Keratinocyte (primary cell): ENCODE results near the gene NEK9. TPM values are rescaled to one million over a fixed set of nuclear protein-coding genes. Genes with fewer than 3 reads are reported as not detected.
A peak's percentile ranks its signal among the peaks of the same experiment; 100 is the strongest.

Source experiments
- DNase-seq: peaks from one replicate; pipeline ENCODE4 v3.0.0-alpha.2; 2011; ENCODE audit warnings: low read depth, missing footprints, low spot score
- FAIRE-seq: peaks from 2 replicates; lab custom pipeline; 2011; peaks lifted over from hg19 to GRCh38; lab: Jason Lieb, UNC
- H2AFZ ChIP-seq: 2 replicates; pipeline ENCODE4 v1.6.0; 2012; ENCODE audit warnings: low read length, control low read depth, inconsistent platforms; ENCODE audit not compliant: control insufficient read depth
- H3K27ac ChIP-seq: 2 replicates; pipeline ENCODE4 v1.5.1; 2011; ENCODE audit warnings: low read length; ENCODE audit not compliant: control insufficient read depth, insufficient read depth
- H3K27me3 ChIP-seq: 3 replicates; pipeline ENCODE4 v1.6.0; 2011; ENCODE audit warnings: low read length; ENCODE audit not compliant: control insufficient read depth, insufficient read depth; ENCODE audit errors: extremely low read depth
- H3K36me3 ChIP-seq, 2 experiments: 2 replicates in 1 of 2; 3 replicates in 1 of 2; pipeline ENCODE4 v1.5.1; 2011; ENCODE audit warnings: low read length in 2 of 2, mild to moderate bottlenecking in 1 of 2; ENCODE audit not compliant: control insufficient read depth in 2 of 2, insufficient read depth in 2 of 2; ENCODE audit errors: extremely low read depth in 1 of 2
- H3K4me1 ChIP-seq: 3 replicates; pipeline ENCODE4 v1.5.1; 2011; ENCODE audit warnings: low read length; ENCODE audit not compliant: control insufficient read depth, insufficient read depth; ENCODE audit errors: extremely low read depth
- H3K4me2 ChIP-seq: 3 replicates; pipeline ENCODE4 v1.6.0; 2011; ENCODE audit warnings: low read depth, low read length; ENCODE audit not compliant: control insufficient read depth, insufficient read depth; ENCODE audit errors: extremely low read depth
- H3K4me3 ChIP-seq, 3 experiments: fragments of 200-600 bp in 1 of 3; sonication (generic) in 1 of 3; 2 replicates in 2 of 3; 3 replicates in 1 of 3; pipeline ENCODE4 v1.5.1; 2011 to 2016; ENCODE audit warnings: low read length in 3 of 3, mild to moderate bottlenecking in 3 of 3, control low read depth in 2 of 3, inconsistent platforms in 1 of 3, low read depth in 1 of 3, mixed read lengths in 1 of 3, mixed run types in 1 of 3, moderate library complexity in 1 of 3; ENCODE audit not compliant: control insufficient read depth in 2 of 3, insufficient read depth in 2 of 3; ENCODE audit errors: extremely low read depth in 1 of 3
- H3K79me2 ChIP-seq: 2 replicates; pipeline ENCODE4 v1.6.0; 2012; ENCODE audit warnings: low read length; ENCODE audit not compliant: control insufficient read depth, insufficient read depth
- H3K9ac ChIP-seq: 3 replicates; pipeline ENCODE4 v1.6.0; 2011; ENCODE audit warnings: low read length; ENCODE audit not compliant: control insufficient read depth, insufficient read depth; ENCODE audit errors: extremely low read depth
- H3K9me1 ChIP-seq: 3 replicates; pipeline ENCODE4 v1.6.0; 2011; ENCODE audit warnings: low read length; ENCODE audit not compliant: control insufficient read depth, insufficient read depth; ENCODE audit errors: extremely low read depth
- H3K9me3 ChIP-seq: 2 replicates; pipeline ENCODE4 v1.5.1; 2012; ENCODE audit warnings: low read depth, low read length; ENCODE audit not compliant: control insufficient read depth
- H4K20me1 ChIP-seq: 3 replicates; pipeline ENCODE4 v1.6.0; 2011; ENCODE audit warnings: low read length; ENCODE audit not compliant: control insufficient read depth, insufficient read depth; ENCODE audit errors: extremely low read depth
- EZH2 ChIP-seq: IDR thresholded peaks from one replicate; pipeline ENCODE4 v1.6.1; 2012; ENCODE audit warnings: inconsistent platforms, mild to moderate bottlenecking, low read length, moderate library complexity
- dilution Hi-C: fragments of 300-500 bp; cut with MboI; formaldehyde crosslinking; loops from one replicate; pipeline ENCODE4 v1.7.0; 2020; ENCODE audit warnings: low sequenced_read_pairs; ENCODE audit not compliant: extremely low pct_ligation_motif_present
- polyA plus RNA-seq, 5 experiments: library from polyadenylated mRNA; depleted of rRNA in 3 of 5; stranded (reverse) in 3 of 5; stranded (forward) in 1 of 5; unstranded in 1 of 5; fragments of >200 nt; gene quantifications; 1 replicate in 1 of 5; 2 replicates in 3 of 5; 3 replicates in 1 of 5; pipeline versions ENCODE4 v1.2.1 to v1.2.3, GENCODE V29; 2011 to 2012; ENCODE audit warnings: missing spikeins in 2 of 5, low read depth in 1 of 5, low replicate concordance in 1 of 5
- TF ChIP-seq, protein P1 (sequence below), 3 experiments: IDR thresholded peaks in 1 of 3; conservative IDR thresholded peaks in 1 of 3; optimal IDR thresholded peaks in 1 of 3; 2 replicates in 2 of 3; 3 replicates in 1 of 3; pipeline versions ENCODE3 to v1.5.1; 2011; ENCODE audit warnings: low read length in 3 of 3, mild to moderate bottlenecking in 3 of 3, moderate library complexity in 2 of 3, control low read depth in 1 of 3, inconsistent platforms in 1 of 3; ENCODE audit not compliant: insufficient read depth in 2 of 3; ENCODE audit errors: extremely low read depth in 1 of 3

Gene NEK9
- polyA plus RNA-seq, 1 donor (not counting 4 experiments of a cell fraction or from before 2014, with no cell fraction given) = 43.7 TPM

DNA sequence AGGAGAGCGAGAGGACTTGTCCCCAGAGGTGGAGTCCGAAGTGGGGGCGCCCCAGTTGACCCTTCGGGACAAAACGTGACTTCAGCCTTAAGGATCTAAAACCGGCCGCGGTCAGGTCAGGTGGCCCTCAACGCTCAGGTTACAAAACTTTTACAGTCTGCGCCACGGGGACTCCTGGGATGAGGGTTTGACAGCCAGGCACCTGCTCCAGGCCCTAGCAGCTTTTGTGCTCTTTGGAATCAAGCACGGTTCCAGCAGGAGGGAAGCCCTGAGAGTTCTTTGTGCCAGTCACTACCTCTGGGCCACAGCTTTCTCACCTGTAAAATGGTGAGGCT is 57.1 kb downstream of the NEK9 start:
- Histone ChIP-seq H3K27ac (peak overlapping the region; percentile 56), H3K36me3 (no peaks in the 10 kb centered on the region), H3K4me3 (peak overlapping the region; percentile 38 to 80 (median 59)), H2AFZ (peak overlapping the region; percentile 71), H3K9me3 (no peaks in the 10 kb centered on the region), H3K79me2 (no peaks in the 10 kb centered on the region), H3K4me1 (peaks cover 22% of the 10 kb centered on the region), H3K9ac (peak overlapping the region; percentile 81), H4K20me1 (no peaks in the 10 kb centered on the region), H3K4me2 (peak overlapping the region; percentile 99), H3K9me1 (no peaks in the 10 kb centered on the region), H3K27me3 (no peaks in the 10 kb centered on the region)
- TF ChIP-seq, protein P1, sequence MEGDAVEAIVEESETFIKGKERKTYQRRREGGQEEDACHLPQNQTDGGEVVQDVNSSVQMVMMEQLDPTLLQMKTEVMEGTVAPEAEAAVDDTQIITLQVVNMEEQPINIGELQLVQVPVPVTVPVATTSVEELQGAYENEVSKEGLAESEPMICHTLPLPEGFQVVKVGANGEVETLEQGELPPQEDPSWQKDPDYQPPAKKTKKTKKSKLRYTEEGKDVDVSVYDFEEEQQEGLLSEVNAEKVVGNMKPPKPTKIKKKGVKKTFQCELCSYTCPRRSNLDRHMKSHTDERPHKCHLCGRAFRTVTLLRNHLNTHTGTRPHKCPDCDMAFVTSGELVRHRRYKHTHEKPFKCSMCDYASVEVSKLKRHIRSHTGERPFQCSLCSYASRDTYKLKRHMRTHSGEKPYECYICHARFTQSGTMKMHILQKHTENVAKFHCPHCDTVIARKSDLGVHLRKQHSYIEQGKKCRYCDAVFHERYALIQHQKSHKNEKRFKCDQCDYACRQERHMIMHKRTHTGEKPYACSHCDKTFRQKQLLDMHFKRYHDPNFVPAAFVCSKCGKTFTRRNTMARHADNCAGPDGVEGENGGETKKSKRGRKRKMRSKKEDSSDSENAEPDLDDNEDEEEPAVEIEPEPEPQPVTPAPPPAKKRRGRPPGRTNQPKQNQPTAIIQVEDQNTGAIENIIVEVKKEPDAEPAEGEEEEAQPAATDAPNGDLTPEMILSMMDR (optimal IDR thresholded peaks at IDR 0.05 in 1 of 3, IDR thresholded peaks at IDR 0.05 in 1 of 3, conservative IDR thresholded peaks at IDR 0.05 in 1 of 3; ENCODE audit: extremely low read depth in 1 of 3, insufficient read depth in 2 of 3, low read length in 3 of 3) = no peak
- no peak for TF ChIP-seq EZH2
- dilution Hi-C loops = no loop called here
- DNase-seq = no peak
- no peak for FAIRE-seq

DNA sequence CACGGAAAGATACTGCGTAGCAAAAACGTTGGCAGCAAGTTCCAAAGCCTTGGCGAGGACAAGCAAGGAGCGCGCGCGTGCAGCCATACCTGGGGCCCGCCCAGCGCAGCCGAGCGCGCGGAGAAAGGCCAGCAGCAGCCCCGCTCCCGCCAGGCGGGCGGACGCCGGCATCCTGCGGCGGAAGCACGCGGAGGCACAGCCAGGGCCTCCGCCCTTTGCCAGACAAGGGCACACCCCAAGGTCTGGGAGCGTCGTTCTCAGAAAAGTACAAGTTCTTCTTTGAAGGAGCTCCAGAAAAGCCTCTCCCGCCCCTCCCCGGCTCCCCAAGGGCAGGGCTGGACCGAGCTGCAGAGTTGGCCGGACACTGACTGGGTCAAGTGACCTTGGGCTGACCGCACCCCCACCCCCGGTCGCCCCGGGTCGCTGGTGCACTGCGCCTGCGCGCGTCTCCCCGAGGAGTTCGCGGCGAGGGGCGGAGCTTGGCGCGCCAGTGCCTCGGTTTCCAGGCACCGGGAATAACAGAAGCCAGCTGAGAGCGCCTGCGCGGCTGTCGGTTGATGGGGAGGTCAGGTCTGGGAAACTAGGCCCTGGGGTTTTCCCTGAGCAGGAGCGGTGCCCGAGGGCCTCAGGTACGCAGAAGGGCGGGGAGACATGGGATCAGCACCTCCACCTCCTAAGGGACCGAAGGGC is 57.6 kb downstream of the NEK9 start, which contains the start of gene ZC2HC1C:
Gene ZC2HC1C, plus strand, starts transcription at position 521 of the 690 bp plus-strand sequence. CDS start 933 bp downstream, outside the sequence.
- Histone ChIP-seq H3K79me2 (no peaks in the 10 kb centered on the region), H3K9me1 (no peaks in the 10 kb centered on the region), H3K4me2 (peak within 1 kb of the TSS; percentile 99), H3K9me3 (no peaks in the 10 kb centered on the region), H3K4me3 (peak within 1 kb of the TSS; percentile 38 to 80 (median 59)), H3K36me3 (no peaks in the 10 kb centered on the region), H4K20me1 (no peaks in the 10 kb centered on the region), H2AFZ (peak within 1 kb of the TSS; percentile 84), H3K27me3 (no peaks in the 10 kb centered on the region), H3K27ac (peak within 1 kb of the TSS; percentile 80), H3K9ac (peak within 1 kb of the TSS; percentile 81), H3K4me1 (peaks cover 22% of the 10 kb centered on the region)
- no peak for FAIRE-seq
- TF ChIP-seq, protein P1 (optimal IDR thresholded peaks at IDR 0.05 in 1 of 3, IDR thresholded peaks at IDR 0.05 in 1 of 3, conservative IDR thresholded peaks at IDR 0.05 in 1 of 3; ENCODE audit: extremely low read depth in 1 of 3, insufficient read depth in 2 of 3, low read length in 3 of 3) = no peak
- no peak for TF ChIP-seq EZH2
- dilution Hi-C loops = no loop called here
- no peak for DNase-seq
